K562 (cell line): ENCODE results near the gene TMEM217. TPM values are rescaled to one million over a fixed set of nuclear protein-coding genes. Genes with fewer than 3 reads are reported as not detected.

Experiments
- AFF4 ChIP-seq: sonication (generic); formaldehyde crosslinking; IDR thresholded peaks from 2 replicates; pipeline ENCODE4 v1.8.0; 2023; ENCODE audit warnings: mild to moderate bottlenecking, missing genetic modification reagents
- E2F4 ChIP-seq: sonication (generic); formaldehyde crosslinking; IDR thresholded peaks from 2 replicates; pipeline ENCODE4 v1.8.0; 2022; ENCODE audit warnings: mild to moderate bottlenecking, low read depth, missing genetic modification reagents
- EZH2 ChIP-seq: IDR thresholded peaks from 2 replicates; pipeline ENCODE4 v1.6.1; 2012; ENCODE audit warnings: low read depth, mild to moderate bottlenecking, inconsistent platforms, low read length, borderline replicate concordance
- HEY1 ChIP-seq: fragments of 250-450 bp; sonication (Bioruptor Pico); IDR thresholded peaks from 2 replicates; pipeline ENCODE4 v1.5.0; 2020; ENCODE audit warnings: mild to moderate bottlenecking, moderate library complexity, borderline replicate concordance
- HMGXB4 ChIP-seq: sonication (generic); formaldehyde crosslinking; IDR thresholded peaks from 2 replicates; pipeline ENCODE4 v1.8.1; 2023; ENCODE audit warnings: mild to moderate bottlenecking, missing genetic modification reagents
- IRF1 ChIP-seq: sonication (generic); formaldehyde crosslinking; IDR thresholded peaks from 2 replicates; pipeline ENCODE4 v1.8.0; 2022; ENCODE audit warnings: missing genetic modification reagents, mild to moderate bottlenecking, borderline replicate concordance
- KAT7 ChIP-seq: sonication (generic); formaldehyde crosslinking; IDR thresholded peaks from 2 replicates; pipeline ENCODE4 v1.8.0; 2022; ENCODE audit warnings: missing genetic modification reagents, mild to moderate bottlenecking, borderline replicate concordance
- LEF1 ChIP-seq: fragments of 450-650 bp; IDR thresholded peaks from 2 replicates; pipeline ENCODE4 v1.6.1; 2016; ENCODE audit warnings: mild to moderate bottlenecking
- MTA1 ChIP-seq: fragments of 450-650 bp; IDR thresholded peaks from 2 replicates; pipeline ENCODE4 v1.6.1; 2017; ENCODE audit warnings: borderline replicate concordance
- NR0B1 ChIP-seq: fragments of 450-650 bp; IDR thresholded peaks from one replicate; pipeline ENCODE4 v1.6.1; 2018; ENCODE audit warnings: mild to moderate bottlenecking, moderate library complexity; ENCODE audit not compliant: partially characterized antibody
- TAL1 ChIP-seq: fragments of 450-650 bp; IDR thresholded peaks from 2 replicates; pipeline ENCODE4 v1.6.1; 2016; ENCODE audit warnings: mild to moderate bottlenecking
- U2AF2 ChIP-seq: fragments of 200-400 bp; formaldehyde crosslinking; optimal IDR thresholded peaks from 2 replicates; pipeline ENCODE3; 2017; ENCODE audit warnings: low read depth, mild to moderate bottlenecking, low read length
- ZBTB43 ChIP-seq: sonication (generic); formaldehyde crosslinking; IDR thresholded peaks from 2 replicates; pipeline ENCODE4 v1.8.0; 2023; ENCODE audit warnings: mild to moderate bottlenecking, missing genetic modification reagents
- ZNF324 ChIP-seq: fragments of 250-450 bp; sonication (Bioruptor Pico); IDR thresholded peaks from 2 replicates; pipeline ENCODE4 v1.4.0; 2020; ENCODE audit warnings: mild to moderate bottlenecking
- ZNF507 ChIP-seq: conservative IDR thresholded peaks from 2 replicates; pipeline ENCODE4 v1.6.1; 2017; ENCODE audit warnings: missing genetic modification characterization, missing compliant biosample characterization
- polyA plus RNA-seq, 8 experiments: library from polyadenylated mRNA; depleted of rRNA in 4 of 8; stranded (reverse) in 5 of 8; unstranded in 3 of 8; fragments of >200 nt; fragmentation: Nextera tagmentation in 2 of 8; fragmentation: Illumina TruSeq in 1 of 8; extraction: Ambion mirVana in 2 of 8; extraction: Trizol in 1 of 8; gene quantifications; 2 replicates each; pipeline versions ENCODE4 v1.2.1 to v1.2.3, GENCODE V29; 2011 to 2014; ENCODE audit warnings: inconsistent platforms in 1 of 8, missing spikeins in 1 of 8
- total RNA-seq, 7 experiments: library from RNA; depleted of rRNA in 6 of 7; stranded (reverse); fragments of >200 nt in 6 of 7; fragmentation: Illumina TruSeq in 2 of 7; extraction: Trizol in 2 of 7; gene quantifications; 2 replicates each; pipeline versions ENCODE4 v1.2.1 to v1.2.3, GENCODE V29; 2011 to 2021; ENCODE audit warnings: low replicate concordance in 1 of 7

The TMEM217 gene
- total and polyA plus RNA-seq, 9 of the 15 experiments (the other 6 are each of a cell fraction or from before 2014, with no cell fraction given), result 1.3 to 8.0 (median 1.9) TPM

- no peak for TF ChIP-seq NR0B1
- peak; percentile 81 for TF ChIP-seq LEF1
- TF ChIP-seq U2AF2, result no peak
- no peak for TF ChIP-seq KAT7
- TF ChIP-seq ZNF507 (tag), result no peak
- no peak for TF ChIP-seq ZBTB43 (CRISPR knock-in tag)
- no peak for TF ChIP-seq IRF1 (CRISPR knock-in tag)
- TF ChIP-seq ZNF324 (CRISPR knock-in tag), result no peak
- 0 out of 2 replicates have a peak, but pooled peaks have one; percentile 63 for TF ChIP-seq HEY1
- TF ChIP-seq TAL1, result peak; percentile 8; the same call in 1 of the 2 replicates
- TF ChIP-seq AFF4 (CRISPR knock-in tag), result no peak
- TF ChIP-seq MTA1, result peak; percentile 70; the same call in 1 of the 2 replicates
- TF ChIP-seq E2F4 (CRISPR knock-in tag), result no peak
- no peak for TF ChIP-seq HMGXB4 (CRISPR knock-in tag)
- TF ChIP-seq EZH2, result no peak
Measured at GRCh38 chr6:37239950-37240713, 17.8 kb downstream of the TMEM217 start (continued).
